K562 (cell line): ENCODE measurements around the gene FGD6. TPM values are rescaled to one million over a fixed set of nuclear protein-coding genes. Genes with fewer than 3 reads are reported as not detected.
A peak's percentile ranks its signal among the peaks of the same experiment; 100 is the strongest.

ENCODE experiments used
- ARHGAP35 ChIP-seq: fragments of 450-650 bp; IDR thresholded peaks from 2 replicates; pipeline ENCODE4 v1.6.1; 2018; ENCODE audit not compliant: partially characterized antibody
- FOXA3 ChIP-seq, 2 experiments: fragments of 450-650 bp in 1 of 2; sonication (generic) in 1 of 2; formaldehyde crosslinking; IDR thresholded peaks in 1 of 2; conservative IDR thresholded peaks in 1 of 2; 2 replicates each; pipeline versions ENCODE4 v1.4.0 to v1.8.0; 2020 to 2022; ENCODE audit warnings: mild to moderate bottlenecking in 2 of 2, missing genetic modification reagents in 1 of 2
- HCFC1 ChIP-seq: IDR thresholded peaks from 2 replicates; pipeline ENCODE4 v1.6.1; 2012; ENCODE audit warnings: low read depth, low read length, improper control_type of control experiment
- KLF13 ChIP-seq: fragments of 450-650 bp; IDR thresholded peaks from 2 replicates; pipeline ENCODE4 v1.6.1; 2016; ENCODE audit warnings: missing genetic modification characterization, low read depth, mild to moderate bottlenecking, missing compliant biosample characterization, moderate library complexity, borderline replicate concordance
- MCM2 ChIP-seq: fragments of 450-650 bp; IDR thresholded peaks from 2 replicates; pipeline ENCODE4 v1.6.1; 2017; ENCODE audit warnings: low read depth, mild to moderate bottlenecking
- MEF2A ChIP-seq: IDR thresholded peaks from 2 replicates; pipeline ENCODE4 v1.6.1; 2011; ENCODE audit warnings: low read depth, mild to moderate bottlenecking, low read length, moderate library complexity; ENCODE audit not compliant: control insufficient read depth
- TBL1XR1 ChIP-seq, 2 experiments: IDR thresholded peaks; 2 replicates each; pipeline ENCODE4 v1.6.1; 2012; ENCODE audit warnings: improper control_type of control experiment in 2 of 2, low read length in 2 of 2, mild to moderate bottlenecking in 1 of 2
- polyA plus RNA-seq, 8 experiments: library from polyadenylated mRNA; depleted of rRNA in 4 of 8; stranded (reverse) in 5 of 8; unstranded in 3 of 8; fragments of >200 nt; fragmentation: Nextera tagmentation in 2 of 8; fragmentation: Illumina TruSeq in 1 of 8; extraction: Ambion mirVana in 2 of 8; extraction: Trizol in 1 of 8; gene quantifications; 2 replicates each; pipeline versions ENCODE4 v1.2.1 to v1.2.3, GENCODE V29; 2011 to 2014; ENCODE audit warnings: inconsistent platforms in 1 of 8, missing spikeins in 1 of 8
- total RNA-seq, 7 experiments: library from RNA; depleted of rRNA in 6 of 7; stranded (reverse); fragments of >200 nt in 6 of 7; fragmentation: Illumina TruSeq in 2 of 7; extraction: Trizol in 2 of 7; gene quantifications; 2 replicates each; pipeline versions ENCODE4 v1.2.1 to v1.2.3, GENCODE V29; 2011 to 2021; ENCODE audit warnings: low replicate concordance in 1 of 7
- TF ChIP-seq, protein P1 (sequence below): fragments of 250-450 bp; sonication (Bioruptor Pico); IDR thresholded peaks from 2 replicates; pipeline ENCODE4 v1.8.0; 2022; ENCODE audit warnings: inconsistent platforms
- TF ChIP-seq, protein P2 (sequence below): fragments of 250-450 bp; sonication (Bioruptor Pico); IDR thresholded peaks from 2 replicates; pipeline ENCODE4 v1.9.0; 2021; ENCODE audit warnings: mild to moderate bottlenecking

The FGD6 gene
- total and polyA plus RNA-seq, 9 of the 15 experiments (the other 6 are each of a cell fraction or from before 2014, with no cell fraction given) = 1.5 to 11.1 (median 5.8) TPM

DNA sequence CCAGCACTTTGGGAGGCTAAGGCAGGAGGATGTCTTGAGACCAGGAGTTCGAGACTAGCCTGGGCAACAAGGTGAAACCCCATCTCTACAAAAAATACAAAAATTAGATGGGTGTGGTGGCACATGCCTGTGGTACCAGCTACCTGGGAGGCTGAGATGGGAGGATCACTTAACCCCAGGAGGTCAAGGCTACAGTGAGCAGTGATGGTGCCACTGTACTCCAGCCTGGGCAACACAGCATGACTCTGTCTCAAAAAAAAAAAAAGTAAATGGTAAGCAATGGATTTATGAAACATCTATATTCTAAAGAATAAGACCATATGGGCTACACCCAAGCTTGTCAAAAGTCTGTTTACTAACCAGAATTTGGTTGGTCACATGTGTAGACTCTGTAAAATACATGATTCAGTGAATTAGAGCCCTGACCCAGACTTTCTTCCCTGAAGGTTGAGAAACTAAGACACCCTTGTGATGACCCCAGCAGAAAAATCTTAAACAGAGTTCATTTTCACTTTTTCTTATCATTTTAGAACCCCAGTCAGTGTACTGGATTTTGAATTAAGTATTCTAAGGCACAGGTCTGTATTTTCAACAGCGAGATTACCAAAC, 12.1 kb downstream of the FGD6 start (continued):
- TF ChIP-seq, protein P1, sequence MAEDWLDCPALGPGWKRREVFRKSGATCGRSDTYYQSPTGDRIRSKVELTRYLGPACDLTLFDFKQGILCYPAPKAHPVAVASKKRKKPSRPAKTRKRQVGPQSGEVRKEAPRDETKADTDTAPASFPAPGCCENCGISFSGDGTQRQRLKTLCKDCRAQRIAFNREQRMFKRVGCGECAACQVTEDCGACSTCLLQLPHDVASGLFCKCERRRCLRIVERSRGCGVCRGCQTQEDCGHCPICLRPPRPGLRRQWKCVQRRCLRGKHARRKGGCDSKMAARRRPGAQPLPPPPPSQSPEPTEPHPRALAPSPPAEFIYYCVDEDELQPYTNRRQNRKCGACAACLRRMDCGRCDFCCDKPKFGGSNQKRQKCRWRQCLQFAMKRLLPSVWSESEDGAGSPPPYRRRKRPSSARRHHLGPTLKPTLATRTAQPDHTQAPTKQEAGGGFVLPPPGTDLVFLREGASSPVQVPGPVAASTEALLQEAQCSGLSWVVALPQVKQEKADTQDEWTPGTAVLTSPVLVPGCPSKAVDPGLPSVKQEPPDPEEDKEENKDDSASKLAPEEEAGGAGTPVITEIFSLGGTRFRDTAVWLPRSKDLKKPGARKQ (CRISPR knock-in tag) = no peak
- 0 out of 4 replicates have a peak, but pooled peaks of 1 of the 2 experiments have one; percentile 12 for TF ChIP-seq FOXA3 (CRISPR knock-in tag; conservative IDR thresholded peaks at IDR 0.05 in 1 of 2, IDR thresholded peaks at IDR 0.05 in 1 of 2)
- TF ChIP-seq KLF13 (tag) = no peak
- TF ChIP-seq HCFC1 = no peak
- TF ChIP-seq, protein P2, sequence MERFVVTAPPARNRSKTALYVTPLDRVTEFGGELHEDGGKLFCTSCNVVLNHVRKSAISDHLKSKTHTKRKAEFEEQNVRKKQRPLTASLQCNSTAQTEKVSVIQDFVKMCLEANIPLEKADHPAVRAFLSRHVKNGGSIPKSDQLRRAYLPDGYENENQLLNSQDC = no peak
- no peak for TF ChIP-seq MEF2A
- TF ChIP-seq ARHGAP35 = no peak
- TF ChIP-seq TBL1XR1 (IDR thresholded peaks at IDR 0.05; ENCODE audit: low read length in 2 of 2) = no peak
- no peak for TF ChIP-seq MCM2
